GM06990 (cell line): ENCODE data around the gene RUNDC1.
A peak's percentile ranks its signal among the peaks of the same experiment; 100 is the strongest.
"Not testable (repeated sequence)": the region's sequence is repeated elsewhere in the genome, so short reads cannot be mapped to it uniquely, and the experiment has no call there.

ENCODE experiments used
- DNase-seq: peaks from one replicate; pipeline ENCODE4 v3.0.0-alpha.2; 2011; ENCODE audit not compliant: insufficient read length; ENCODE audit errors: extremely low read depth
- H3K27me3 ChIP-seq: replicated peaks from 2 replicates; pipeline ENCODE4 v1.6.0; 2011; ENCODE audit warnings: low read length; ENCODE audit not compliant: control insufficient read depth, insufficient read depth
- H3K36me3 ChIP-seq: 2 replicates; pipeline ENCODE4 v1.5.1; 2011; ENCODE audit warnings: low read length; ENCODE audit not compliant: control insufficient read depth, insufficient read depth
- H3K4me3 ChIP-seq: replicated peaks from 2 replicates; pipeline ENCODE4 v1.5.1; 2011; ENCODE audit warnings: low read depth, mild to moderate bottlenecking, control low read depth, low read length
- CTCF ChIP-seq: IDR thresholded peaks from 2 replicates; pipeline ENCODE4 v1.5.1; 2011; ENCODE audit warnings: low read length, control low read depth, mild to moderate bottlenecking, inconsistent platforms; ENCODE audit not compliant: insufficient read depth, poor library complexity, severe bottlenecking

The RUNDC1 gene

GRCh38 chr17:42997984-42998938 is 17.9 kb downstream of the RUNDC1 start, which contains the start of gene RPL27:
TSS of gene RPL27 (plus strand) at chr17:42998419. CDS start at chr17:42998751, 332 bp downstream.
- peak; percentile 74 for TF ChIP-seq CTCF

GRCh38 chr17:42999003-42999525 is 18.7 kb downstream of the RUNDC1 start:
- H3K27me3 ChIP-seq = no peaks in the 10 kb centered on the region
- no peak for DNase-seq

More at GRCh38 chr17:42997984-42998938, 17.9 kb downstream of the RUNDC1 start, which contains the start of gene RPL27:
- peak; percentile 94 for DNase-seq
- H3K27me3 ChIP-seq = no peaks in the 10 kb centered on the region
- peaks cover 17% of the 10 kb centered on the region for H3K36me3 ChIP-seq
- peak within 1 kb of the TSS; percentile 83 for H3K4me3 ChIP-seq

GRCh38 chr17:43000894-43001293 is 20.5 kb downstream of the RUNDC1 start:
- H3K4me3 ChIP-seq, DNase-seq: not testable (repeated sequence)
- H3K36me3 ChIP-seq = peaks cover 23% of the 10 kb centered on the region

More at GRCh38 chr17:42999003-42999525, 18.7 kb downstream of the RUNDC1 start:
- H3K36me3 ChIP-seq = peaks cover 23% of the 10 kb centered on the region
- peak overlapping the region; percentile 83 for H3K4me3 ChIP-seq
- TF ChIP-seq CTCF = no peak

GRCh38 chr17:43003542-43004172 is 23.3 kb downstream of the RUNDC1 start:
- no peak overlapping the region for H3K4me3 ChIP-seq
- TF ChIP-seq CTCF = no peak
- H3K36me3 ChIP-seq = peaks cover 23% of the 10 kb centered on the region
- H3K27me3 ChIP-seq = no peaks in the 10 kb centered on the region
- no peak for DNase-seq

More at GRCh38 chr17:43000894-43001293, 20.5 kb downstream of the RUNDC1 start:
- H3K27me3 ChIP-seq = not testable (repeated sequence)

GRCh38 chr17:43006639-43007551 is 26.5 kb downstream of the RUNDC1 start, which contains the start of gene IFI35:
TSS of gene IFI35 (plus strand) at chr17:43006784. CDS start at chr17:43006948, 164 bp downstream.
- peaks cover 19% of the 10 kb centered on the region for H3K36me3 ChIP-seq
- peak; percentile 50 for TF ChIP-seq CTCF

More at GRCh38 chr17:43006639-43007551, 26.5 kb downstream of the RUNDC1 start, which contains the start of gene IFI35:
- no peaks in the 10 kb centered on the region for H3K27me3 ChIP-seq
- H3K4me3 ChIP-seq = peak within 1 kb of the TSS; percentile 84
- peak; percentile 87 for DNase-seq
